ENCODE data around the gene PTPRD. TPM values are rescaled to one million over a fixed set of nuclear protein-coding genes. Genes with fewer than 3 reads are reported as not detected.

Gene PTPRD
- total and polyA plus RNA-seq, 7 experiments from 2014 or later: 0.71 TPM; not detected in 6

DNA sequence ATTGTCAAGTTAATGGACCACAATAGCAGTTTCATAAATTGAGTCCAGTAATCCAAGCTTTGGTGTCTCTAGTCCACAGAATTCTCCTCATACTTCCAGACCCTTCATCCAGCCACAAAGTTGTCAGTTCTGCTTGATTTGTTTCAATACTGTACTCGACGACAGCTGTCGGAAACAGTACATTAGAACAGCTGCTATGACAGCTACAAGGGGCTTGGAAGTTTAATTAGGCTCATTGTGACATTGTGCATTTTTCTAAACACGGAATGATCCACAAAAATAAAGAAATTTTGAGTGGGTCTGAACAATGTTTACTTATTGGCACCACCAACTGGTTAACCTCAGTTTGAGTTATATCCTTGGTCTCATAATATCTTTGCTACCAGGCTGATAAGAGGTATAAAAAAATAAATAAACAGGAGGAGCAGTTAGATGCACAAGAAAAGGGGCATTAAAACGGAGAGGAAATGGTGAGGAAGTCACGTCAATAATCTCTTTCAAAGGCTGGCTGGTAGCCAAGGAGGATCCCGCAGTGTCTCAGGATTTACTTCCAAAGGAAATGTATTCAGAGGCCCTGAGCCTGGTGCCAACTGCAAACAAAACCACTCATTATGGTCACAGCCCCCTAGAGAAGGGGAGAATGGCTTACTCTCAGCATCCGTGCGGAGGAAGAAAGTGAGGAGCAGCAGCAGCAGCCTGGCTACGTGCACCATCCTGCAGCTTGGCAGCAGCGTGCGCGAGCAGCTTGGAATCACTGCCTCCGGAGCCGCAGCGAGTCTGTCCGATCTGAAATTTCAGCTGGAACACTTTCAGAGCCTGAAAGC, 1879.5 kb downstream of the PTPRD start:
- peak overlapping the region in 1 of 10 donors; percentile 32 for H3K4me3 Mint-ChIP-seq
- Histone ChIP-seq H3K36me3 (ENCODE audit: control insufficient read depth in 2 of 3, insufficient read depth in 3 of 3, low read length in 3 of 3) (no peaks in the 10 kb centered on the region), H3K27ac (ENCODE audit: low read depth, low read length) (no peak overlapping the region), H3K4me3 (ENCODE audit: low read length) (no peak overlapping the region), H3K4me1 (ENCODE audit: control insufficient read depth in 2 of 2, insufficient read depth in 2 of 2, low read length in 2 of 2) (no peaks in the 10 kb centered on the region), H3K9me3 (ENCODE audit: control insufficient read depth in 2 of 3, low read length in 3 of 3) (no peaks in the 10 kb centered on the region), H3K27me3 (ENCODE audit: control insufficient read depth in 2 of 2, insufficient read depth in 2 of 2, low read length in 2 of 2) (no peaks in the 10 kb centered on the region)
- H3K9me3 Mint-ChIP-seq: no peaks in the 10 kb centered on the region
- ChIA-PET POLR2A (no interaction called here), CTCF (no interaction called here)
- ATAC-seq (no peak), DNase-seq (no peak)
- H3K27me3 Mint-ChIP-seq: peaks cover 0 to 18% (median 6%) of the 10 kb centered on the region in 5 donors
- no peaks in the 10 kb centered on the region for H3K4me1 Mint-ChIP-seq
- no peak overlapping the region for H3K27ac Mint-ChIP-seq
- H3K36me3 Mint-ChIP-seq: no peaks in the 10 kb centered on the region
- intact Hi-C loops (cut with micrococcal nuclease): no loop called here

DNA sequence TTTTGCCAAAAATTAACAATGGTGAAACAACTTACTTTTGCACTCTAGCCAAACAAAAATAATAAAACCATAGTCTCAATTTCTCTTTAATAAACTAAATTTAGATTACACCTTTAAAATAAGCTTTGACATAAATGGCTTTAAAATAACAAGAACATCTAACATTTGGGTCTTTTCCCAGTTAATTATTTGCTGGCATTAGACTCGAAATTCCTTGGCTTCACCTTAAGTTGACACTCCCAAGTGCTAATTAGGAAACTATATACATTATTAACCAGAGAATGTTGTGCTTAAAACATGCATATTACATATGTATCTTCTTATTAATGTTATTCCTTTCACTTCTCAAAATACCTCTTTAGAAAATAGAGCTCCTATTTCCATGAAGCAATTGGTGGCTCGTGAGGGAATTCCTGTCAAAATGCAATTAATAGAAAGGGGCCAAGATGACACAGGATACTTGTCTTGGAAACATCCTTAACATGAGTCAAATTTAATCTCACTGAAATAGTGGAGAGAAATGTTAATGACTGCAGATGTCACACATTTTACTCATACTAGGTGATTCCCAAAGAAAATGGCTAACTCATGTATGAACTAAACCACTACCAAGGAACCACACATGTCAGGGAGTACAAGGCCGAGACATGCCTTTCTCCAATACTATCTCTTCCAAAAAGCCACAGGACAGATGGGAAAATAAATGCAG, 1880.3 kb downstream of the PTPRD start:
- Histone ChIP-seq H3K4me3 (ENCODE audit: low read length) (no peak overlapping the region), H3K36me3 (ENCODE audit: control insufficient read depth in 2 of 3, insufficient read depth in 3 of 3, low read length in 3 of 3) (no peaks in the 10 kb centered on the region), H3K9me3 (ENCODE audit: control insufficient read depth in 2 of 3, low read length in 3 of 3) (no peaks in the 10 kb centered on the region), H3K27ac (ENCODE audit: low read depth, low read length) (no peak overlapping the region), H3K27me3 (ENCODE audit: control insufficient read depth in 2 of 2, insufficient read depth in 2 of 2, low read length in 2 of 2) (no peaks in the 10 kb centered on the region), H3K4me1 (ENCODE audit: control insufficient read depth in 2 of 2, insufficient read depth in 2 of 2, low read length in 2 of 2) (no peaks in the 10 kb centered on the region)
- no peaks in the 10 kb centered on the region for H3K9me3 Mint-ChIP-seq
- intact Hi-C loops (cut with micrococcal nuclease): no loop called here
- H3K27me3 Mint-ChIP-seq: peaks cover 0 to 18% (median 6%) of the 10 kb centered on the region in 5 donors
- H3K36me3 Mint-ChIP-seq: no peaks in the 10 kb centered on the region
- POLR2A ChIA-PET: interaction anchor here (0.6 kb wide), 1 partner anchor 187 kb away, joined by 3 read pairs; no protein-coding TSS in a partner anchor
- CTCF ChIA-PET: no interaction called here
- no peak overlapping the region for H3K4me3 Mint-ChIP-seq
- DNase-seq (no peak), ATAC-seq (no peak)
- no peaks in the 10 kb centered on the region for H3K4me1 Mint-ChIP-seq
- H3K27ac Mint-ChIP-seq: no peak overlapping the region

DNA sequence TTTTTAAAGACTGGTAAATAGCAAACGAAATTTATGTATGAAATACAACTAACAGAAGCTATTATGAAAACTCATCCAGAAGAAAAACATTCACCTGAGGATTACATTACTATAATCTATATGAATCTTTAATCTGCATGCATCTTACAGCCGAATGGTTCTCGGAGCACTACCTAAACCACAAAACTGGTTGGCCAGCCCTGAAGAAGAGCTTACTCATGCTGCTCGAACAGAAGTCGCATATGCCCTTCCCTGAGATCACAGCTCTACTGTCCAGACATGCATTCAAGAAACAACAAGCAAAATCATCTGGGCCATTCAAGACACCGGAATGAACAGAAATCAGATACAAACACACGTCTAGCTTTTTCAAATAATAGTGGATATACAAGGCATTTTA, 1882.2 kb downstream of the PTPRD start:
- H3K9me3 ChIP-seq (ENCODE audit: control insufficient read depth in 2 of 3, low read length in 3 of 3): no peaks in the 10 kb centered on the region
- DNase-seq (no peak), ATAC-seq (no peak)
- no peaks in the 10 kb centered on the region for H3K36me3 ChIP-seq (ENCODE audit: control insufficient read depth in 2 of 3, insufficient read depth in 3 of 3, low read length in 3 of 3)
- H3K4me1 Mint-ChIP-seq: no peaks in the 10 kb centered on the region
- H3K4me3 Mint-ChIP-seq: no peak overlapping the region
- no peak overlapping the region for H3K27ac Mint-ChIP-seq
- no peaks in the 10 kb centered on the region for H3K4me1 ChIP-seq (ENCODE audit: control insufficient read depth in 2 of 2, insufficient read depth in 2 of 2, low read length in 2 of 2)
- H3K36me3 Mint-ChIP-seq: no peaks in the 10 kb centered on the region
- no peak overlapping the region for H3K4me3 ChIP-seq (ENCODE audit: low read length)
- no peaks in the 10 kb centered on the region for H3K27me3 ChIP-seq (ENCODE audit: control insufficient read depth in 2 of 2, insufficient read depth in 2 of 2, low read length in 2 of 2)
- POLR2A ChIA-PET: no interaction called here
- H3K9me3 Mint-ChIP-seq: peaks cover 0 to 2% (median 0%) of the 10 kb centered on the region in 11 donors
- peaks cover 0 to 18% (median 6%) of the 10 kb centered on the region in 5 donors for H3K27me3 Mint-ChIP-seq
- intact Hi-C loops (cut with micrococcal nuclease): no loop called here
- CTCF ChIA-PET: no interaction called here
- H3K27ac ChIP-seq (ENCODE audit: low read depth, low read length): no peak overlapping the region

DNA sequence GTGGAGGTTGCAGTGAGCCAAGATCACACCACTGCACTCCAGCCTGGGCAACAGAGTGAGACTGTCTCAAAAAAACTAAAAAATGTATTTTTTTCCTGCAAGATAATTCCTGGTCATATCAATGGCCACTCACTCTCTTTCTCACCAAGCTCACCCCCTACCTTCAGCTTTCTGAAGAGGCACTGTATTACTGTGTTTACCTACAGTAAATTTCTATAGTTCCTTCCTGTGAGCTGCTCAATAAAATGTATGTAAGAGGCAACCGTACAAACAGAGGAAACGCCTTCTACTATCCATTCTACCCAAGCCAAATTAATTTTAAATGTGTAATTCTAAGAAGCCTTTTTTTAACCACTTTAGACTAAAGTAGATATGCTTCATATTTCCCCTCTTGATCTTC, 1883.9 kb downstream of the PTPRD start:
- peaks cover 0 to 15% (median 4%) of the 10 kb centered on the region in 5 donors for H3K27me3 Mint-ChIP-seq
- ATAC-seq (no peak), DNase-seq (no peak)
- no peaks in the 10 kb centered on the region for H3K4me1 Mint-ChIP-seq
- no peak overlapping the region for H3K27ac ChIP-seq (ENCODE audit: low read depth, low read length)
- H3K9me3 ChIP-seq (ENCODE audit: control insufficient read depth in 2 of 3, low read length in 3 of 3): no peaks in the 10 kb centered on the region
- no peaks in the 10 kb centered on the region for H3K27me3 ChIP-seq (ENCODE audit: control insufficient read depth in 2 of 2, insufficient read depth in 2 of 2, low read length in 2 of 2)
- CTCF ChIA-PET: interaction anchor here (1.1 kb wide), 1 partner anchor 9 kb away, joined by 5 read pairs; no protein-coding TSS in a partner anchor
- peaks cover 0 to 2% (median 0%) of the 10 kb centered on the region in 11 donors for H3K9me3 Mint-ChIP-seq
- no peak overlapping the region for H3K27ac Mint-ChIP-seq
- H3K36me3 ChIP-seq (ENCODE audit: control insufficient read depth in 2 of 3, insufficient read depth in 3 of 3, low read length in 3 of 3): no peaks in the 10 kb centered on the region
- no peaks in the 10 kb centered on the region for H3K36me3 Mint-ChIP-seq
- intact Hi-C loops (cut with micrococcal nuclease): no loop called here
- H3K4me1 ChIP-seq (ENCODE audit: control insufficient read depth in 2 of 2, insufficient read depth in 2 of 2, low read length in 2 of 2): no peaks in the 10 kb centered on the region
- no peak overlapping the region for H3K4me3 Mint-ChIP-seq
- POLR2A ChIA-PET: no interaction called here
- no peak overlapping the region for H3K4me3 ChIP-seq (ENCODE audit: low read length)

DNA sequence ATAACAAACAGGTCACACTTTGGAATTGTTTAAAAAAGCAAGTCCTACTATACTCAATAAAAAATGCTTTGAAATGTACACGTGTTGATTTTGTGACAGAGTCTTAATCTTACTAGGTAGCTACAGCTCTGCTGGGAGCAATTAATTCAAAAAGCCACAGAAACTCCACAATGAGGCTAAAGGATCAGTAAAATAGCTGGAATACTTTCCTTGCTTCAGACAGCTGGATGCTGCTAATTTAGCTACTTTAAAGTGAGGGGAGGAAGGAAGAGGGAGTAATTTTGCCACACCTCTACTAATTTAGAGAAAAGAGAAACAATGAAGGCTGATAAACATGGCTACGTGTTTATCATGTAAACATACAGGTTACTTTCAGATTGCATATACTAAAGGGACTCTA, 1885.6 kb downstream of the PTPRD start:
- H3K4me3 ChIP-seq (ENCODE audit: low read length): no peak overlapping the region
- H3K27me3 ChIP-seq (ENCODE audit: control insufficient read depth in 2 of 2, insufficient read depth in 2 of 2, low read length in 2 of 2): no peaks in the 10 kb centered on the region
- H3K27ac Mint-ChIP-seq: no peak overlapping the region
- H3K4me1 Mint-ChIP-seq: no peaks in the 10 kb centered on the region
- no peaks in the 10 kb centered on the region for H3K4me1 ChIP-seq (ENCODE audit: control insufficient read depth in 2 of 2, insufficient read depth in 2 of 2, low read length in 2 of 2)
- peaks cover 0 to 2% (median 0%) of the 10 kb centered on the region in 11 donors for H3K9me3 Mint-ChIP-seq
- H3K4me3 Mint-ChIP-seq: no peak overlapping the region
- intact Hi-C loops (cut with micrococcal nuclease): no loop called here
- peaks cover 0 to 9% (median 0%) of the 10 kb centered on the region in 5 donors for H3K27me3 Mint-ChIP-seq
- H3K9me3 ChIP-seq (ENCODE audit: control insufficient read depth in 2 of 3, low read length in 3 of 3): no peaks in the 10 kb centered on the region
- ATAC-seq: no peak
- CTCF ChIA-PET: no interaction called here
- POLR2A ChIA-PET: no interaction called here
- no peaks in the 10 kb centered on the region for H3K36me3 ChIP-seq (ENCODE audit: control insufficient read depth in 2 of 3, insufficient read depth in 3 of 3, low read length in 3 of 3)
- H3K36me3 Mint-ChIP-seq: no peaks in the 10 kb centered on the region
- no peak for DNase-seq
- H3K27ac ChIP-seq (ENCODE audit: low read depth, low read length): no peak overlapping the region

DNA sequence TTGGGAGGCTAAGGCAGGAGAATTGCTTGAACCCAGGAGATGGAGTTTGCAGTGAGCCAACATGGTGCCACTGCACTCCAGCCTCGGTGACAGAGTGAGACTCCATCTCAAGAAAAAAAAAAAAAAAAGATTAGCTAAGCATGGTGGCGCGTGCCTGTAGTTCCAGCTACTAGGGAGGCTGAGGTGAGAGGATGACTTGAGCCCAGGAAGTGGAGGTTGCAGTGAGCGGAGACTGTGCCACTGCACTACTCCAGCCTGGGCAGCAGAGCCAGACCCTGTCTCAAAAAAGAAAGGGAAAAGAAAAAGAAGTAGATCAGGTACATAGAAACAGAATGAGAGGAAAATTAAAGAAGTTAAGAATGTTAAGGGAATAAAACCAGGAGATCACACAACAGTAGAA, 1886.1 kb downstream of the PTPRD start:
- intact Hi-C loops (cut with micrococcal nuclease): no loop called here
- Mint-ChIP-seq H3K4me1 (no peaks in the 10 kb centered on the region), H3K4me3 (no peak overlapping the region), H3K27ac (no peak overlapping the region), H3K9me3 (peaks cover 0 to 2% (median 0%) of the 10 kb centered on the region in 11 donors), H3K36me3 (no peaks in the 10 kb centered on the region), H3K27me3 (peaks cover 0 to 9% (median 0%) of the 10 kb centered on the region in 5 donors)
- ATAC-seq (no peak), DNase-seq (no peak)
- Histone ChIP-seq H3K36me3 (ENCODE audit: control insufficient read depth in 2 of 3, insufficient read depth in 3 of 3, low read length in 3 of 3) (no peaks in the 10 kb centered on the region), H3K4me1 (ENCODE audit: control insufficient read depth in 2 of 2, insufficient read depth in 2 of 2, low read length in 2 of 2) (no peaks in the 10 kb centered on the region), H3K27ac (ENCODE audit: low read depth, low read length) (no peak overlapping the region), H3K27me3 (ENCODE audit: control insufficient read depth in 2 of 2, insufficient read depth in 2 of 2, low read length in 2 of 2) (no peaks in the 10 kb centered on the region), H3K9me3 (ENCODE audit: control insufficient read depth in 2 of 3, low read length in 3 of 3) (no peaks in the 10 kb centered on the region), H3K4me3 (ENCODE audit: low read length) (no peak overlapping the region)
- ChIA-PET POLR2A (no interaction called here), CTCF (no interaction called here)
